Activated naive CD4-positive, alpha-beta T cell treated with Interleukin-2 at 50 U/mL for 16 hours (primary cell): ENCODE measurements around the gene KAT7.
"Not testable (repeated sequence)": the region's sequence is repeated elsewhere in the genome, so short reads cannot be mapped to it uniquely, and the experiment has no call there.

Experiments used
- DNase-seq: peaks from one replicate; pipeline ENCODE4 v3.0.0-alpha.2; 2020

KAT7 gene

GRCh38 chr17:49788478-49789242 is at the start of gene KAT7:
KAT7 (plus strand) TSS chr17:49788681; CDS start chr17:49788835, 154 bp downstream.
- peak; percentile 99 for DNase-seq

GRCh38 chr17:49739641-49740271 is 48.7 kb upstream of the KAT7 start:
- DNase-seq, result peak; percentile 86

- DNase-seq, result no peak
These were observed 47.3 kb upstream of the KAT7 start for GRCh38 chr17:49741009-49741691.

GRCh38 chr17:49741692-49742076 is 46.8 kb upstream of the KAT7 start:
- DNase-seq, result no peak

- no peak for DNase-seq
These were observed 46.3 kb upstream of the KAT7 start for GRCh38 chr17:49742166-49742638.

- DNase-seq, result no peak
These were observed 43.0 kb upstream of the KAT7 start for GRCh38 chr17:49745175-49746139.

GRCh38 chr17:49746791-49747490 is 41.5 kb upstream of the KAT7 start:
- DNase-seq, result no peak

- no peak for DNase-seq
These were observed 40.8 kb upstream of the KAT7 start for GRCh38 chr17:49747632-49748031.

GRCh38 chr17:49748223-49748622 is 40.3 kb upstream of the KAT7 start:
- DNase-seq, result peak; percentile 24

GRCh38 chr17:49748791-49749190 is 39.7 kb upstream of the KAT7 start:
- peak; percentile 70 for DNase-seq

- DNase-seq, result no peak
These were observed 38.8 kb upstream of the KAT7 start for GRCh38 chr17:49749730-49750129.

GRCh38 chr17:49752508-49752907 is 36.0 kb upstream of the KAT7 start:
- no peak for DNase-seq

GRCh38 chr17:49753959-49754391 is 34.5 kb upstream of the KAT7 start:
- DNase-seq, result no peak

- DNase-seq, result no peak
These were observed 32.7 kb upstream of the KAT7 start for GRCh38 chr17:49755663-49756283.

GRCh38 chr17:49756323-49757150 is 31.9 kb upstream of the KAT7 start:
- DNase-seq, result no peak

- no peak for DNase-seq
These were observed 31.2 kb upstream of the KAT7 start for GRCh38 chr17:49757151-49757777.

- DNase-seq, result not testable (repeated sequence)
These were observed 29.9 kb upstream of the KAT7 start for GRCh38 chr17:49758464-49759010.

GRCh38 chr17:49759203-49759602 is 29.3 kb upstream of the KAT7 start:
- DNase-seq, result no peak

- DNase-seq, result no peak
These were observed 28.2 kb upstream of the KAT7 start for GRCh38 chr17:49760296-49760695.
